AG04450 (cell line): ENCODE measurements around the gene FAM209B. TPM values are rescaled to one million over a fixed set of nuclear protein-coding genes. Genes with fewer than 3 reads are reported as not detected.
A peak's percentile ranks its signal among the peaks of the same experiment; 100 is the strongest.

Experiments
- CTCF ChIA-PET: fragments of 300-600, 350-600 bp; formaldehyde crosslinking; extraction: SDS; loops from one replicate; lab custom pipeline; 2022; ENCODE audit warnings: antibody characterized with exemption, inconsistent platforms; lab: Charles Lee
- POLR2A ChIA-PET: fragments of 350-600 bp; formaldehyde crosslinking; extraction: SDS; loops from one replicate; lab custom pipeline; 2021; ENCODE audit warnings: antibody characterized with exemption, inconsistent platforms; lab: Yijun Ruan, JAX
- DNase-seq: peaks from one replicate; pipeline ENCODE4 v3.0.0-alpha.2; 2011; ENCODE audit warnings: low read depth, low spot score
- H3K27ac ChIP-seq: one replicate; pipeline ENCODE4 v1.5.1; 2012; ENCODE audit warnings: low read depth, low read length, control low read depth
- H3K27me3 ChIP-seq: one replicate; pipeline ENCODE4 v1.6.0; 2012; ENCODE audit warnings: low read length; ENCODE audit not compliant: control insufficient read depth, insufficient read depth
- H3K4me3 ChIP-seq: 2 replicates; pipeline ENCODE4 v1.5.1; 2011; ENCODE audit warnings: mild to moderate bottlenecking, low read depth, low read length, control low read depth
- H3K9me3 ChIP-seq: 2 replicates; pipeline ENCODE4 v1.5.1; 2012; ENCODE audit warnings: low read length; ENCODE audit not compliant: control insufficient read depth, insufficient read depth
- CTCF ChIP-seq: IDR thresholded peaks from 2 replicates; pipeline ENCODE4 v1.5.1; 2011; ENCODE audit warnings: low read depth, low read length, control low read depth, inconsistent platforms
- polyA plus RNA-seq: library from polyadenylated mRNA; depleted of rRNA; stranded (reverse); fragments of >200 nt; gene quantifications from 2 replicates; pipeline ENCODE4 v1.2.3, GENCODE V29; 2011

FAM209B gene
- polyA plus RNA-seq, 1 experiment: 0.35 TPM

GRCh38 chr20:56503916-56504315 lies 29.1 kb upstream of the FAM209B start:
- Histone ChIP-seq H3K27ac (no peak overlapping the region), H3K4me3 (no peak overlapping the region), H3K27me3 (no peaks in the 10 kb centered on the region), H3K9me3 (no peaks in the 10 kb centered on the region)
- TF ChIP-seq CTCF: no peak
- DNase-seq: no peak
- CTCF ChIA-PET: no interaction called here
- POLR2A ChIA-PET: no interaction called here

GRCh38 chr20:56504373-56505005 lies 28.6 kb upstream of the FAM209B start:
- POLR2A ChIA-PET: no interaction called here
- no peak for DNase-seq
- CTCF ChIA-PET: interaction anchor here (1.9 kb wide), 1 partner anchor 106 kb away, joined by 6 read pairs; no protein-coding TSS in a partner anchor

GRCh38 chr20:56506103-56506502 lies 26.9 kb upstream of the FAM209B start:
- DNase-seq: no peak
- no peak overlapping the region for H3K27ac ChIP-seq
- no peaks in the 10 kb centered on the region for H3K27me3 ChIP-seq
- ChIA-PET CTCF (interaction anchor here (1.9 kb wide), 1 partner anchor 108 kb away, joined by 6 read pairs; no protein-coding TSS in a partner anchor), POLR2A (no interaction called here)
- H3K9me3 ChIP-seq: no peaks in the 10 kb centered on the region
- no peak overlapping the region for H3K4me3 ChIP-seq
- no peak for TF ChIP-seq CTCF

More at GRCh38 chr20:56504373-56505005, 28.6 kb upstream of the FAM209B start:
- H3K27ac ChIP-seq: no peak overlapping the region
- no peaks in the 10 kb centered on the region for H3K27me3 ChIP-seq
- H3K9me3 ChIP-seq: no peaks in the 10 kb centered on the region
- TF ChIP-seq CTCF: peak; percentile 58
- no peak overlapping the region for H3K4me3 ChIP-seq

GRCh38 chr20:56511926-56512325 lies 21.1 kb upstream of the FAM209B start:
- ChIA-PET POLR2A (no interaction called here), CTCF (interaction anchor here (0.8 kb wide), 1 partner anchor 113 kb away, joined by 3 read pairs; no protein-coding TSS in a partner anchor)
- no peak for DNase-seq
- no peak for TF ChIP-seq CTCF
- no peaks in the 10 kb centered on the region for H3K27me3 ChIP-seq
- H3K4me3 ChIP-seq: no peak overlapping the region
- H3K9me3 ChIP-seq: no peaks in the 10 kb centered on the region
- H3K27ac ChIP-seq: no peak overlapping the region
